Measurements from ENCODE around the gene NAV3.

NAV3 gene

DNA sequence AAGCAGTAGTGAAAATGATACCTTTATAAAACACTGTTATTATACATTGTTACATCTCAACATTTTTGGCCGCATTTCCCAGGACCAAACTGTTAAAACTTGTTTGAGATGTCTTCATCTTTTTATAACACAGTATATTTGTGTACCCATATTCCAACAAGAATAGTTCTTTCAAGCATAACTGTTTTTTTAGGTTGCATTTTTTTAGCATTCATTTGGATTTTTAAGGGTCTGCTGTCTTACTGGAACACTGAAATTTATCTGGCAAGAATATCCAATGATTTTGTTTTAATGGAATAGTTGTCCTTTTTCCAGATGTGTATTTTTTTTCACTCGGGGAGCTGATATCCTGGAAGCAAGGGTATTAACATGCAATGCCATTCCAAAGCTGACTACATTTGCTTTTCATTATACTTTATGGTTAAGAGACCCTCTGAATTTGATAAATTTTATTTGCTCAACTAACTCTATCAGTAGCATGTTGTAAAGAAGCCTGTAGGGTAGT, 8.9 kb upstream of the NAV3 start:
- Histone ChIP-seq H3K27me3 (ENCODE audit: control insufficient read depth in 3 of 3, insufficient read depth in 3 of 3, low read depth in 1 of 3, low read length in 3 of 3) (no peaks in the 10 kb centered on the region), H3K14ac (ENCODE audit: low read length) (no peak overlapping the region), H2BK5ac (ENCODE audit: low read length) (no peak overlapping the region), H2BK15ac (ENCODE audit: low read length) (no peak overlapping the region), H3K18ac (ENCODE audit: low read length) (no peak overlapping the region), H3K9me3 (replicated peaks in 1 of 2; ENCODE audit: control insufficient read depth in 2 of 2, insufficient read depth in 1 of 2, low read depth in 1 of 2, low read length in 2 of 2) (no peaks in the 10 kb centered on the region), H4K8ac (ENCODE audit: low read depth, low read length) (no peak overlapping the region), H3K79me1 (ENCODE audit: low read depth, low read length) (no peaks in the 10 kb centered on the region), H3K23ac (ENCODE audit: low read depth, low read length, poor library complexity) (no peak overlapping the region), H2AFZ (ENCODE audit: low read length) (no peak overlapping the region), H3K4me2 (ENCODE audit: insufficient read depth, low read length, poor library complexity, severe bottlenecking) (no peak overlapping the region), H2BK120ac (ENCODE audit: low read depth, low read length) (no peak overlapping the region), H3K4me3 (ENCODE audit: low read length in 2 of 2) (no peak overlapping the region), H3K4me1 (ENCODE audit: control insufficient read depth in 2 of 2, insufficient read depth in 1 of 2, low read depth in 1 of 2, low read length in 2 of 2) (no peaks in the 10 kb centered on the region), H3K36me3 (replicated peaks in 1 of 2; ENCODE audit: control insufficient read depth in 2 of 2, insufficient read depth in 2 of 2, low read length in 2 of 2) (no peaks in the 10 kb centered on the region), H2BK12ac (ENCODE audit: low read length) (no peak overlapping the region), H4K91ac (ENCODE audit: low read depth, low read length, poor library complexity) (no peak overlapping the region), H3K4ac (ENCODE audit: low read length) (no peak overlapping the region), H3K27ac (replicated peaks; ENCODE audit: low read length) (no peak overlapping the region), H2AK5ac (ENCODE audit: low read depth, low read length) (no peak overlapping the region), H3K9ac (ENCODE audit: low read depth, low read length, poor library complexity) (no peak overlapping the region)
- no CpG with 5 or more reads among the region's 2 CpGs for WGBS, 2 donors (ENCODE audit: extremely low coverage in 2 of 2, insufficient read length in 2 of 2, insufficient replicate concordance in 1 of 2)
- no peak for DNase-seq (ENCODE audit: low spot score)

DNA sequence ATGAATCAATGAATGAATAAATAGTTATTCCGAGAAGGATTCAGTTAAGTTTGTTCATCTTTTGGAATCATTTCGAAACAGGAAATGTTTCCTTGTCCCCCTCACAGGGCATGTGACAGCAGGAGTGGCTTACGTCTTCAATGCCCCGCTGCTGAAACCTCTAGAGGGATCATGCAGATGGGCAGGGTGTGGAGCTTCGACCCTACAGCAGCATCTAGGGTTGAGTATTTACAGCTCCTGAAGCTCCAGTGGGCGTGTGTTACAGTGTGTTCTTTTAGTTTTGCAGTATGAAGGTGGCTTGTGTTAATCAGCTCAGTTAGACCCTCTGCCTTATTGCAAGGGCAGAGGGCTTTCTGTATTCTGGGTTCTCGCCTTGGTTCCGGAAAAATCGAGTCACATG, 2.6 kb downstream of the NAV3 start:
- H4K91ac ChIP-seq (ENCODE audit: low read depth, low read length, poor library complexity), result no peak overlapping the region

DNA sequence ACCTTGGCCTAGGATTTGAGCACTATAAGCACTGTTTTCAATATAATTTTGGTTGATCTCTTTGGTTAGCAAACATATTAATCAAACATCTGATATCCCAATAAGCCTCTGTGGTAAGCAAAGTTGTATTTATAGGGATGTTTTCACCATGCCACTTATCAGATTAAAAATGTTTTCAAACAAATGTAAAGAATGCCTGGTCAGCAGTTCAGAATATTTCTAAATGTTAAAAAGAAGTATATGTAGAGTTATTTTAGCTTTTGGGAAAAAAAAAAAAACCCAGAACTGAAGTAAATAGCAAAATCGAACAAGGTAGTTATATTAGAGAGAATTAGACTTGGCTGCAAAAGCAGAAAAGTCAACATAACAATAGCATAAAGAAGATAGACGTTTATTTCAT, 3.9 kb downstream of the NAV3 start:
- Histone ChIP-seq H3K9ac (ENCODE audit: low read depth, low read length, poor library complexity) (no peak overlapping the region), H2BK5ac (ENCODE audit: low read length) (no peak overlapping the region), H4K91ac (ENCODE audit: low read depth, low read length, poor library complexity) (no peak overlapping the region), H3K36me3 (replicated peaks in 1 of 2; ENCODE audit: control insufficient read depth in 2 of 2, insufficient read depth in 2 of 2, low read length in 2 of 2) (no peaks in the 10 kb centered on the region), H4K8ac (ENCODE audit: low read depth, low read length) (no peak overlapping the region), H3K4me1 (ENCODE audit: control insufficient read depth in 2 of 2, insufficient read depth in 1 of 2, low read depth in 1 of 2, low read length in 2 of 2) (no peaks in the 10 kb centered on the region), H3K79me1 (ENCODE audit: low read depth, low read length) (no peaks in the 10 kb centered on the region), H2BK12ac (ENCODE audit: low read length) (no peak overlapping the region), H2AFZ (ENCODE audit: low read length) (no peak overlapping the region), H3K4me3 (ENCODE audit: low read length in 2 of 2) (no peak overlapping the region), H2AK5ac (ENCODE audit: low read depth, low read length) (no peak overlapping the region), H2BK120ac (ENCODE audit: low read depth, low read length) (no peak overlapping the region), H2BK15ac (ENCODE audit: low read length) (no peak overlapping the region), H3K27ac (replicated peaks; ENCODE audit: low read length) (no peak overlapping the region), H3K4ac (ENCODE audit: low read length) (no peak overlapping the region), H3K18ac (ENCODE audit: low read length) (no peak overlapping the region), H3K4me2 (ENCODE audit: insufficient read depth, low read length, poor library complexity, severe bottlenecking) (no peak overlapping the region), H3K9me3 (replicated peaks in 1 of 2; ENCODE audit: control insufficient read depth in 2 of 2, insufficient read depth in 1 of 2, low read depth in 1 of 2, low read length in 2 of 2) (no peaks in the 10 kb centered on the region), H3K14ac (ENCODE audit: low read length) (no peak overlapping the region), H3K23ac (ENCODE audit: low read depth, low read length, poor library complexity) (no peak overlapping the region), H3K27me3 (ENCODE audit: control insufficient read depth in 3 of 3, insufficient read depth in 3 of 3, low read depth in 1 of 3, low read length in 3 of 3) (no peaks in the 10 kb centered on the region)
- WGBS, 2 donors (ENCODE audit: extremely low coverage in 2 of 2, insufficient read length in 2 of 2, insufficient replicate concordance in 1 of 2), result no CpG with 5 or more reads among the region's 2 CpGs
- no peak for DNase-seq (ENCODE audit: low spot score)

More for the DNA sequence above, 2.6 kb downstream of the NAV3 start:
- H3K4me2 ChIP-seq (ENCODE audit: insufficient read depth, low read length, poor library complexity, severe bottlenecking), result no peak overlapping the region
- H2AK5ac ChIP-seq (ENCODE audit: low read depth, low read length), result no peak overlapping the region
- no peak overlapping the region for H3K23ac ChIP-seq (ENCODE audit: low read depth, low read length, poor library complexity)
- H2BK5ac ChIP-seq (ENCODE audit: low read length), result no peak overlapping the region
- no peaks in the 10 kb centered on the region for H3K27me3 ChIP-seq (ENCODE audit: control insufficient read depth in 3 of 3, insufficient read depth in 3 of 3, low read depth in 1 of 3, low read length in 3 of 3)
- H3K36me3 ChIP-seq (replicated peaks in 1 of 2; ENCODE audit: control insufficient read depth in 2 of 2, insufficient read depth in 2 of 2, low read length in 2 of 2), result no peaks in the 10 kb centered on the region
- no peak overlapping the region for H3K18ac ChIP-seq (ENCODE audit: low read length)
- no CpG with 5 or more reads among the region's 9 CpGs for WGBS, 2 donors (ENCODE audit: extremely low coverage in 2 of 2, insufficient read length in 2 of 2, insufficient replicate concordance in 1 of 2)
- H3K4me3 ChIP-seq (ENCODE audit: low read length in 2 of 2), result no peak overlapping the region
- H2BK12ac ChIP-seq (ENCODE audit: low read length), result no peak overlapping the region
- no peak overlapping the region for H3K4ac ChIP-seq (ENCODE audit: low read length)
- H3K27ac ChIP-seq (replicated peaks; ENCODE audit: low read length), result no peak overlapping the region
- H3K9ac ChIP-seq (ENCODE audit: low read depth, low read length, poor library complexity), result no peak overlapping the region
- no peak overlapping the region for H3K14ac ChIP-seq (ENCODE audit: low read length)
- H4K8ac ChIP-seq (ENCODE audit: low read depth, low read length), result peak overlapping the region; percentile 99
- no peak overlapping the region for H2BK15ac ChIP-seq (ENCODE audit: low read length)
- no peaks in the 10 kb centered on the region for H3K79me1 ChIP-seq (ENCODE audit: low read depth, low read length)
- no peak overlapping the region for H2BK120ac ChIP-seq (ENCODE audit: low read depth, low read length)
- no peak overlapping the region for H2AFZ ChIP-seq (ENCODE audit: low read length)
- no peak for DNase-seq (ENCODE audit: low spot score)
- H3K9me3 ChIP-seq (replicated peaks in 1 of 2; ENCODE audit: control insufficient read depth in 2 of 2, insufficient read depth in 1 of 2, low read depth in 1 of 2, low read length in 2 of 2), result no peaks in the 10 kb centered on the region
- no peaks in the 10 kb centered on the region for H3K4me1 ChIP-seq (ENCODE audit: control insufficient read depth in 2 of 2, insufficient read depth in 1 of 2, low read depth in 1 of 2, low read length in 2 of 2)

DNA sequence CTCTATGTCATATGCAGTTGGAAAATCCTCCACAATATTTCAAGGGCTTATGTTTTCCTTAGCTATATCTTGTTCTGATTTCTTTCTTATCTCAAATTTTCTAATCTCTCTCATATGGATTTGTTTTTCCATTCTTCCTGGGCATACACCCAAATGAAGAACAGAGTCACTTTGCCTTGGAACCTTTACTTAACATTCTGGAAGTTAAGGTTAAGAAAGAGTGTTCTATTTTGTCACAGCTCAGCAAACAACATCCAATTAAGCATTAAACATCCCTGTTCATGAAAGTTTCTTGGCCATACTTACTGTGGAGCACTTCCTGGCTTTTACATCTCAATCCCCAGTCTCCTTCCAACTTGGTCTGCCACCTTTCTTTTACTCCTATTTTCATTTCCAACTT, 5.3 kb downstream of the NAV3 start:
- Histone ChIP-seq H3K14ac (ENCODE audit: low read length) (no peak overlapping the region), H3K36me3 (replicated peaks in 1 of 2; ENCODE audit: control insufficient read depth in 2 of 2, insufficient read depth in 2 of 2, low read length in 2 of 2) (no peaks in the 10 kb centered on the region), H3K27me3 (ENCODE audit: control insufficient read depth in 3 of 3, insufficient read depth in 3 of 3, low read depth in 1 of 3, low read length in 3 of 3) (no peaks in the 10 kb centered on the region), H4K91ac (ENCODE audit: low read depth, low read length, poor library complexity) (no peak overlapping the region), H3K4me3 (ENCODE audit: low read length in 2 of 2) (no peak overlapping the region), H2BK5ac (ENCODE audit: low read length) (no peak overlapping the region), H2BK12ac (ENCODE audit: low read length) (no peak overlapping the region), H3K9me3 (replicated peaks in 1 of 2; ENCODE audit: control insufficient read depth in 2 of 2, insufficient read depth in 1 of 2, low read depth in 1 of 2, low read length in 2 of 2) (no peaks in the 10 kb centered on the region), H3K79me1 (ENCODE audit: low read depth, low read length) (no peaks in the 10 kb centered on the region), H2AK5ac (ENCODE audit: low read depth, low read length) (no peak overlapping the region), H4K8ac (ENCODE audit: low read depth, low read length) (no peak overlapping the region), H3K9ac (ENCODE audit: low read depth, low read length, poor library complexity) (no peak overlapping the region), H2BK15ac (ENCODE audit: low read length) (no peak overlapping the region), H3K4me1 (ENCODE audit: control insufficient read depth in 2 of 2, insufficient read depth in 1 of 2, low read depth in 1 of 2, low read length in 2 of 2) (no peaks in the 10 kb centered on the region), H2AFZ (ENCODE audit: low read length) (no peak overlapping the region), H3K27ac (replicated peaks; ENCODE audit: low read length) (no peak overlapping the region), H3K18ac (ENCODE audit: low read length) (no peak overlapping the region), H3K4me2 (ENCODE audit: insufficient read depth, low read length, poor library complexity, severe bottlenecking) (no peak overlapping the region), H3K23ac (ENCODE audit: low read depth, low read length, poor library complexity) (no peak overlapping the region), H3K4ac (ENCODE audit: low read length) (no peak overlapping the region), H2BK120ac (ENCODE audit: low read depth, low read length) (no peak overlapping the region)
- no peak for DNase-seq (ENCODE audit: low spot score)

All from neuronal stem cell (in vitro differentiated cells).